ENCODE measurements around the gene PDGFC.

DNA sequence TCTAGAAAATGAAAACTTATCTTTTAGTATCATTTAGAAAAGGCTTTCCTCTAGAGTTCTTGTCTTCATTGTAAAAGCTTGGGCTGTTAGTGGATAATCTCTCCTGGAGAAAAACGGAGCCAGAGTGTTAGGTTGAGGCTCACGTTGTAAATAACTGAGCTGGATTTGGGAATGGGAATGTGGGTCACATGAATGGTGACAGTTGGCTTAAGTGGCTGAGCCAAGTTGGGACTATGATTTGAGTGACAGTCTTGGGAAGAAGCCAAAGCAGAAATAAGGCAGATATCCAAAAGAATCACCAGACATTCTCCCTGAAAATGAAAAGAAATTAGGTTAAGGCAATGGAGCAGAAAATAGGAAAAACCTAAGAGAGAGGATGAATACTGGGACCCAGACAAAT, 33.6 kb upstream of the PDGFC start:
- TF ChIP-seq, protein P1, sequence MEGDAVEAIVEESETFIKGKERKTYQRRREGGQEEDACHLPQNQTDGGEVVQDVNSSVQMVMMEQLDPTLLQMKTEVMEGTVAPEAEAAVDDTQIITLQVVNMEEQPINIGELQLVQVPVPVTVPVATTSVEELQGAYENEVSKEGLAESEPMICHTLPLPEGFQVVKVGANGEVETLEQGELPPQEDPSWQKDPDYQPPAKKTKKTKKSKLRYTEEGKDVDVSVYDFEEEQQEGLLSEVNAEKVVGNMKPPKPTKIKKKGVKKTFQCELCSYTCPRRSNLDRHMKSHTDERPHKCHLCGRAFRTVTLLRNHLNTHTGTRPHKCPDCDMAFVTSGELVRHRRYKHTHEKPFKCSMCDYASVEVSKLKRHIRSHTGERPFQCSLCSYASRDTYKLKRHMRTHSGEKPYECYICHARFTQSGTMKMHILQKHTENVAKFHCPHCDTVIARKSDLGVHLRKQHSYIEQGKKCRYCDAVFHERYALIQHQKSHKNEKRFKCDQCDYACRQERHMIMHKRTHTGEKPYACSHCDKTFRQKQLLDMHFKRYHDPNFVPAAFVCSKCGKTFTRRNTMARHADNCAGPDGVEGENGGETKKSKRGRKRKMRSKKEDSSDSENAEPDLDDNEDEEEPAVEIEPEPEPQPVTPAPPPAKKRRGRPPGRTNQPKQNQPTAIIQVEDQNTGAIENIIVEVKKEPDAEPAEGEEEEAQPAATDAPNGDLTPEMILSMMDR (IDR thresholded peaks at IDR 0.05) = no peak
- TF ChIP-seq POLR2AphosphoS5 (IDR thresholded peaks at IDR 0.05) (no peak), POLR2A (IDR thresholded peaks at IDR 0.05) (no peak), EP300 (IDR thresholded peaks at IDR 0.05) (no peak)
